Activated naive CD4-positive, alpha-beta T cell treated with anti-CD3 and anti-CD28 coated beads, Interleukin-2, amount 50 U/mL, for 16 hours (primary cell): ENCODE data around the gene CDH8.
"Not testable (repeated sequence)": the region's sequence is repeated elsewhere in the genome, so short reads cannot be mapped to it uniquely, and the experiment has no call there.

Experiments used
- DNase-seq: peaks from one replicate; pipeline ENCODE4 v3.0.0-alpha.2; 2020

The CDH8 gene

GRCh38 chr16:61763013-61763412 lies 273.2 kb downstream of the CDH8 start:
- no peak for DNase-seq

GRCh38 chr16:61730997-61731396 lies 305.2 kb downstream of the CDH8 start:
- DNase-seq: no peak

GRCh38 chr16:61726701-61727100 lies 309.5 kb downstream of the CDH8 start:
- no peak for DNase-seq

GRCh38 chr16:61726125-61726524 lies 310.1 kb downstream of the CDH8 start:
- DNase-seq: no peak

- DNase-seq: no peak
Observed at GRCh38 chr16:61721544-61721943, 314.7 kb downstream of the CDH8 start.

- DNase-seq: no peak
Observed at GRCh38 chr16:61715393-61715792, 320.8 kb downstream of the CDH8 start.

GRCh38 chr16:61713787-61714186 lies 322.5 kb downstream of the CDH8 start:
- DNase-seq: no peak

- DNase-seq: not testable (repeated sequence)
Observed at GRCh38 chr16:61699640-61700039, 336.6 kb downstream of the CDH8 start.

- DNase-seq: no peak
Observed at GRCh38 chr16:61684541-61684940, 351.7 kb downstream of the CDH8 start.

GRCh38 chr16:61681673-61682072 lies 354.6 kb downstream of the CDH8 start:
- no peak for DNase-seq

- no peak for DNase-seq
Observed at GRCh38 chr16:61681124-61681523, 355.1 kb downstream of the CDH8 start.

- no peak for DNase-seq
Observed at GRCh38 chr16:61678182-61678581, 358.1 kb downstream of the CDH8 start.

GRCh38 chr16:61677776-61678175 lies 358.5 kb downstream of the CDH8 start:
- DNase-seq: no peak

- DNase-seq: no peak
Observed at GRCh38 chr16:61676740-61677139, 359.5 kb downstream of the CDH8 start.

- DNase-seq: no peak
Observed at GRCh38 chr16:61671161-61671560, 365.1 kb downstream of the CDH8 start.

- no peak for DNase-seq
Observed at GRCh38 chr16:61665512-61665911, 370.7 kb downstream of the CDH8 start.

- no peak for DNase-seq
Observed at GRCh38 chr16:61659936-61660335, 376.3 kb downstream of the CDH8 start.

GRCh38 chr16:61654962-61655361 lies 381.3 kb downstream of the CDH8 start:
- DNase-seq: no peak

- no peak for DNase-seq
Observed at GRCh38 chr16:61653544-61653943, 382.7 kb downstream of the CDH8 start.

GRCh38 chr16:61645561-61645960 lies 390.7 kb downstream of the CDH8 start:
- no peak for DNase-seq

- DNase-seq: no peak
Observed at GRCh38 chr16:61644736-61645135, 391.5 kb downstream of the CDH8 start.

- DNase-seq: no peak
Observed at GRCh38 chr16:61617219-61617783, 418.9 kb downstream of the CDH8 start.

GRCh38 chr16:61616088-61616487 lies 420.1 kb downstream of the CDH8 start:
- DNase-seq: no peak

GRCh38 chr16:61611847-61612491 lies 424.3 kb downstream of the CDH8 start:
- DNase-seq: no peak

GRCh38 chr16:61606581-61606980 lies 429.7 kb downstream of the CDH8 start:
- no peak for DNase-seq
